ENCODE measurements around the gene WDR33. TPM values are rescaled to one million over a fixed set of nuclear protein-coding genes. Genes with fewer than 3 reads are reported as not detected.

The WDR33 gene
- total and polyA plus RNA-seq, 2 of the 13 experiments (the other 11 are each of a cell fraction or from before 2014, with no cell fraction given), result 54.9 to 78.2 TPM

GRCh38 chr2:127701651-127702394, 109.1 kb downstream of the WDR33 start (continued):
- TF ChIP-seq GMEB1 (CRISPR knock-in tag; IDR thresholded peaks at IDR 0.05; ENCODE audit: borderline replicate concordance), result peak; percentile 74
- no peak for TF ChIP-seq ZNF75D (CRISPR knock-in tag; IDR thresholded peaks at IDR 0.05; ENCODE audit: borderline replicate concordance)
- peak; percentile 70; the same call in 1 of the 2 replicates for TF ChIP-seq CERS6 (CRISPR knock-in tag; IDR thresholded peaks at IDR 0.05)
- TF ChIP-seq SMAD3 (CRISPR knock-in tag; IDR thresholded peaks at IDR 0.05), result peak; percentile 40; the same call in 1 of the 2 replicates
- TF ChIP-seq CTCF (CRISPR knock-in tag; IDR thresholded peaks at IDR 0.05), result peak; percentile 44; the same call in 1 of the 2 replicates
- no peak for TF ChIP-seq MAZ (IDR thresholded peaks at IDR 0.05; ENCODE audit: borderline replicate concordance, low read depth, low read length)
- peak; percentile 85; the same call in 1 of the 2 replicates for TF ChIP-seq MAZ (CRISPR knock-in tag; IDR thresholded peaks at IDR 0.05; ENCODE audit: low read depth)
- TF ChIP-seq BRF2 (CRISPR knock-in tag; IDR thresholded peaks at IDR 0.05), result no peak
- TF ChIP-seq MIXL1 (CRISPR knock-in tag; IDR thresholded peaks at IDR 0.05), result no peak
- TF ChIP-seq NR2F1 (CRISPR knock-in tag; IDR thresholded peaks at IDR 0.05), result no peak
- TF ChIP-seq ZNF577 (CRISPR knock-in tag; IDR thresholded peaks at IDR 0.05; ENCODE audit: borderline replicate concordance, low read depth), result no peak
- TF ChIP-seq RBAK (CRISPR knock-in tag; IDR thresholded peaks at IDR 0.05), result peak; percentile 65; the same call in 1 of the 2 replicates
- 0 out of 2 replicates have a peak, but pooled peaks have one; percentile 52 for TF ChIP-seq ZNF335 (CRISPR knock-in tag; IDR thresholded peaks at IDR 0.05)
- TF ChIP-seq TRIM22 (IDR thresholded peaks at IDR 0.05), result no peak
- TF ChIP-seq GLI4 (CRISPR knock-in tag; IDR thresholded peaks at IDR 0.05; ENCODE audit: borderline replicate concordance), result peak; percentile 60
- TF ChIP-seq ZNF770 (CRISPR knock-in tag; IDR thresholded peaks at IDR 0.05), result no peak; the same call in 1 of the 2 replicates
- TF ChIP-seq NFE2L2 (IDR thresholded peaks at IDR 0.05; ENCODE audit: low read length), result no peak
- peak; percentile 82 for TF ChIP-seq ZNF430 (CRISPR knock-in tag; IDR thresholded peaks at IDR 0.05)
- no peak for TF ChIP-seq TBP (CRISPR knock-in tag; IDR thresholded peaks at IDR 0.05)
- peak; percentile 72; the same call in 1 of the 2 replicates for TF ChIP-seq MED1 (CRISPR knock-in tag; IDR thresholded peaks at IDR 0.05)
